Measurements from ENCODE around the gene PDE3B. TPM values are rescaled to one million over a fixed set of nuclear protein-coding genes. Genes with fewer than 3 reads are reported as not detected.
"Not testable (repeated sequence)": the region's sequence is repeated elsewhere in the genome, so short reads cannot be mapped to it uniquely, and the experiment has no call there.

PDE3B gene
- total and polyA plus RNA-seq, 7 donors, result 0.11 to 0.59 (median 0.30) TPM

GRCh38 chr11:14722496-14722895 is 78.9 kb downstream of the PDE3B start:
- no peak for ATAC-seq

GRCh38 chr11:14725150-14725549 is 81.5 kb downstream of the PDE3B start:
- H3K27ac ChIP-seq, result no peak overlapping the region
- no peak overlapping the region for H3K4me3 ChIP-seq
- DNase-seq (no peak), ATAC-seq (no peak)
- no peaks in the 10 kb centered on the region for H3K27me3 ChIP-seq (ENCODE audit: insufficient read depth in 3 of 3, low read length in 2 of 3)
- TF ChIP-seq CTCF (IDR thresholded peaks at IDR 0.05), result no peak
- H3K9me3 ChIP-seq, result no peaks in the 10 kb centered on the region
- WGBS, 3 donors, result 78 to 97% (median 91%) methylated on average over 1 of the region's 1 CpG
- H3K4me1 ChIP-seq, result no peaks in the 10 kb centered on the region
- no peaks in the 10 kb centered on the region for H3K36me3 ChIP-seq (ENCODE audit: insufficient read depth in 1 of 2, low read depth in 1 of 2)
- intact Hi-C loops (cut with DNase I), result no loop called here

More at GRCh38 chr11:14722496-14722895, 78.9 kb downstream of the PDE3B start:
- H3K27ac ChIP-seq, result no peak overlapping the region
- no peak for TF ChIP-seq CTCF (IDR thresholded peaks at IDR 0.05)
- intact Hi-C loops (cut with DNase I), result no loop called here
- H3K4me3 ChIP-seq, result no peak overlapping the region
- 91 to 92% (median 91%) methylated on average over 4 of the region's 4 CpGs for WGBS, 3 donors
- no peaks in the 10 kb centered on the region for H3K9me3 ChIP-seq
- DNase-seq, result no peak
- no peaks in the 10 kb centered on the region for H3K36me3 ChIP-seq (ENCODE audit: insufficient read depth in 1 of 2, low read depth in 1 of 2)
- H3K27me3 ChIP-seq (ENCODE audit: insufficient read depth in 3 of 3, low read length in 2 of 3), result no peaks in the 10 kb centered on the region
- H3K4me1 ChIP-seq, result no peaks in the 10 kb centered on the region

GRCh38 chr11:14727215-14727614 is 83.6 kb downstream of the PDE3B start:
- Histone ChIP-seq H3K9me3 (no peaks in the 10 kb centered on the region), H3K36me3 (ENCODE audit: insufficient read depth in 1 of 2, low read depth in 1 of 2) (no peaks in the 10 kb centered on the region), H3K4me3 (no peak overlapping the region), H3K27ac (no peak overlapping the region), H3K4me1 (no peaks in the 10 kb centered on the region), H3K27me3 (ENCODE audit: insufficient read depth in 3 of 3, low read length in 2 of 3) (no peaks in the 10 kb centered on the region)
- no peak for ATAC-seq
- intact Hi-C loops (cut with DNase I), result no loop called here
- TF ChIP-seq CTCF (IDR thresholded peaks at IDR 0.05), result no peak
- DNase-seq, result no peak

- no peak for DNase-seq
- WGBS, 3 donors, result 22 to 30% (median 26%) methylated on average over 1 of the region's 1 CpG
- no peak overlapping the region for H3K27ac ChIP-seq
- no peaks in the 10 kb centered on the region for H3K36me3 ChIP-seq (ENCODE audit: insufficient read depth in 1 of 2, low read depth in 1 of 2)
- ATAC-seq, result no peak
- H3K4me3 ChIP-seq, result no peak overlapping the region
- no peaks in the 10 kb centered on the region for H3K9me3 ChIP-seq
- no peaks in the 10 kb centered on the region for H3K4me1 ChIP-seq
- intact Hi-C loops (cut with DNase I), result no loop called here
- H3K27me3 ChIP-seq (ENCODE audit: insufficient read depth in 3 of 3, low read length in 2 of 3), result no peaks in the 10 kb centered on the region
- TF ChIP-seq CTCF (IDR thresholded peaks at IDR 0.05), result no peak
These were observed 84.1 kb downstream of the PDE3B start for GRCh38 chr11:14727746-14728145.

GRCh38 chr11:14740539-14740938 is 96.9 kb downstream of the PDE3B start:
- DNase-seq; ATAC-seq; H3K9me3 ChIP-seq; H3K36me3 ChIP-seq (ENCODE audit: insufficient read depth in 1 of 2, low read depth in 1 of 2); H3K27me3 ChIP-seq (ENCODE audit: insufficient read depth in 3 of 3, low read length in 2 of 3); H3K4me3 ChIP-seq; H3K4me1 ChIP-seq; intact Hi-C loops (cut with DNase I); H3K27ac ChIP-seq: not testable (repeated sequence)
- WGBS, 3 donors, result 84 to 86% (median 86%) methylated on average over 2 of the region's 2 CpGs

Measured in psoas muscle (tissue), 8 donors.